A673 (cell line): ENCODE measurements around the gene DAB1. TPM values are rescaled to one million over a fixed set of nuclear protein-coding genes. Genes with fewer than 3 reads are reported as not detected.

Experiments
- BruUV-seq: library from RNA; stranded (reverse); fragments of 400-500 nt; replicated peaks from 2 replicates; lab custom pipeline; 2021; lab: Mats Ljungman, UMichigan
- CTCF ChIA-PET: fragments of 300-600 bp; sonication (Branson Sonifier 250); formaldehyde crosslinking; loops from one replicate; lab custom pipeline; 2022; ENCODE audit warnings: antibody characterized with exemption; lab: Charles Lee
- POLR2A ChIA-PET: fragments of 300-600 bp; sonication (Branson Sonifier 250); formaldehyde crosslinking; loops from one replicate; lab custom pipeline; 2022; ENCODE audit warnings: antibody characterized with exemption; ENCODE audit not compliant: low non-redundant PET; lab: Charles Lee
- DNase-seq: peaks from one replicate; pipeline ENCODE4 v3.0.0-alpha.2; 2015; ENCODE audit warnings: low spot score
- H3K27ac ChIP-seq: fragments of 200-600 bp; sonication (generic); 2 replicates; pipeline ENCODE4 v1.5.1; 2016; ENCODE audit warnings: mixed run types, low read depth, mild to moderate bottlenecking, mixed read lengths, antibody characterized with exemption, low read length; ENCODE audit not compliant: poor library complexity, severe bottlenecking
- H3K27me3 ChIP-seq: fragments of 200-600 bp; sonication (generic); replicated peaks from 2 replicates; pipeline ENCODE4 v1.6.1; 2017; ENCODE audit warnings: mixed run types, low read depth, mild to moderate bottlenecking, mixed read lengths, antibody characterized with exemption, low read length; ENCODE audit not compliant: insufficient read depth, poor library complexity
- H3K36me3 ChIP-seq: fragments of 200-600 bp; sonication (generic); 2 replicates; pipeline ENCODE4 v1.6.1; 2016; ENCODE audit warnings: mixed run types, mild to moderate bottlenecking, mixed read lengths, antibody characterized with exemption, low read length; ENCODE audit not compliant: insufficient read depth, poor library complexity, severe bottlenecking
- H3K4me1 ChIP-seq: fragments of 200-600 bp; sonication (generic); 2 replicates; pipeline ENCODE4 v1.6.1; 2017; ENCODE audit warnings: mixed run types, mild to moderate bottlenecking, mixed read lengths, antibody characterized with exemption, low read length; ENCODE audit not compliant: insufficient read depth, poor library complexity, severe bottlenecking
- H3K4me3 ChIP-seq: fragments of 200-600 bp; sonication (generic); 2 replicates; pipeline ENCODE4 v1.5.1; 2016; ENCODE audit warnings: low read depth, mixed run types, mild to moderate bottlenecking, mixed read lengths, low read length; ENCODE audit not compliant: poor library complexity, severe bottlenecking
- H3K9me3 ChIP-seq: fragments of 200-600 bp; sonication (generic); 2 replicates; pipeline ENCODE4 v1.6.1; 2016; ENCODE audit warnings: mixed run types, low read depth, mild to moderate bottlenecking, mixed read lengths, antibody characterized with exemption, low read length; ENCODE audit not compliant: poor library complexity, severe bottlenecking
- CTCF ChIP-seq: fragments of 300-800, 200-600 bp; sonication (generic); conservative IDR thresholded peaks from 2 replicates; pipeline ENCODE4 v1.5.1; 2017; ENCODE audit warnings: low read depth, mild to moderate bottlenecking, antibody characterized with exemption, low read length, moderate library complexity, mixed read lengths
- EZH2 ChIP-seq: fragments of 200-600 bp; sonication (generic); IDR thresholded peaks from 2 replicates; pipeline ENCODE4 v1.6.1; 2017; ENCODE audit warnings: borderline replicate concordance, low read depth, mild to moderate bottlenecking, mixed read lengths, antibody characterized with exemption, low read length; ENCODE audit not compliant: poor library complexity, severe bottlenecking
- intact Hi-C: fragments of 100-400 bp; cut with micrococcal nuclease; formaldehyde crosslinking; loops from one replicate; pipeline ENCODE4 v1.10.0; 2022; ENCODE audit not compliant: unreplicated experiment
- total RNA-seq: library from RNA; stranded (reverse); gene quantifications from 2 replicates; pipeline ENCODE4 v1.2.3, GENCODE V29; 2021

DAB1 gene
- total RNA-seq, 1 experiment from 2014 or later = 112 TPM

GRCh38 chr1:57109883-57110282 is 314.0 kb downstream of the DAB1 start:
- CTCF ChIA-PET = interaction anchor here (0.5 kb wide), 1 partner anchor 1073 kb away, joined by 4 read pairs; no protein-coding TSS in a partner anchor
- no peaks in the 10 kb centered on the region for H3K36me3 ChIP-seq
- H3K4me1 ChIP-seq = peaks cover 16% of the 10 kb centered on the region
- H3K27ac ChIP-seq = no peak overlapping the region
- TF ChIP-seq EZH2 (no peak), CTCF (no peak)
- no peak for DNase-seq
- H3K4me3 ChIP-seq = no peak overlapping the region
- POLR2A ChIA-PET = no interaction called here
- no peaks in the 10 kb centered on the region for H3K9me3 ChIP-seq
- intact Hi-C loops = no loop called here
- H3K27me3 ChIP-seq = no peaks in the 10 kb centered on the region
- BruUV-seq = no TSS peak

- H3K9me3 ChIP-seq = no peaks in the 10 kb centered on the region
- CTCF ChIA-PET = interaction anchor here (0.5 kb wide), 1 partner anchor 1072 kb away, joined by 4 read pairs; no protein-coding TSS in a partner anchor
- H3K36me3 ChIP-seq = no peaks in the 10 kb centered on the region
- peaks cover 21% of the 10 kb centered on the region for H3K4me1 ChIP-seq
- intact Hi-C loops = no loop called here
- POLR2A ChIA-PET = no interaction called here
- no peak overlapping the region for H3K27ac ChIP-seq
- H3K4me3 ChIP-seq = no peak overlapping the region
- BruUV-seq = no TSS peak
- DNase-seq = no peak
- H3K27me3 ChIP-seq = no peaks in the 10 kb centered on the region
- TF ChIP-seq EZH2 = no peak
- TF ChIP-seq CTCF = no peak
Measured at GRCh38 chr1:57109247-57109646, 314.6 kb downstream of the DAB1 start.

DNA sequence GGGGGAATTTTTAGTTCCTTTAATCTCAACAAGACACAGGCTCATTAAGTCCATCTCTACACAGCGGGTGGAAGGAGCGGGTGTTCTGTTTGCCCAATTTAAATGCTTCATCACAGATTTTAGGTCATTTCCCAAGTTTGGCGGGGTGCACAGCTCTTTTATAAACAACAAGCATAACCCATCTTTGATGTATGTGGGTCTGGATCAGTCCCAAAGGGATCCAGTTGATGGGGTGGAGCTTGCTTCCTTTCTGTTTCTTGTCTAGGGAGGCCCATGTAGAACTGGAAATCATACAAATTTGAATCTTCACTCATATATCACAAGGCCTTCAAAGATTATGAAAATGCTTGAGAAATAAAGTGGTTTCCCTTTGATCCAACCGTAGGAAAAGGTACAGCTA is 317.6 kb downstream of the DAB1 start:
- H3K27me3 ChIP-seq = no peaks in the 10 kb centered on the region
- no peak overlapping the region for H3K4me3 ChIP-seq
- ChIA-PET CTCF (no interaction called here), POLR2A (no interaction called here)
- peaks cover 29% of the 10 kb centered on the region for H3K4me1 ChIP-seq
- BruUV-seq = no TSS peak
- no peaks in the 10 kb centered on the region for H3K9me3 ChIP-seq
- DNase-seq = no peak
- TF ChIP-seq EZH2 = no peak
- TF ChIP-seq CTCF = no peak
- intact Hi-C loops = no loop called here
- no peak overlapping the region for H3K27ac ChIP-seq
- H3K36me3 ChIP-seq = no peaks in the 10 kb centered on the region
